GM12872 (cell line): ENCODE data around the gene DENND1B.

Experiments
- CTCF ChIP-seq: IDR thresholded peaks from 3 replicates; pipeline ENCODE4 v1.5.1; 2011; ENCODE audit warnings: low read depth, mild to moderate bottlenecking, low read length, moderate library complexity; ENCODE audit not compliant: insufficient read depth

DENND1B gene

GRCh38 chr1:197688233-197688632 lies 87.0 kb downstream of the DENND1B start:
- TF ChIP-seq CTCF = no peak

- TF ChIP-seq CTCF = no peak
Measured at GRCh38 chr1:197686702-197687355, 88.5 kb downstream of the DENND1B start.

- TF ChIP-seq CTCF = no peak
Measured at GRCh38 chr1:197686231-197686630, 89.0 kb downstream of the DENND1B start.

- TF ChIP-seq CTCF = no peak
Measured at GRCh38 chr1:197685785-197686184, 89.5 kb downstream of the DENND1B start.

- TF ChIP-seq CTCF = no peak
Measured at GRCh38 chr1:197683895-197684553, 91.3 kb downstream of the DENND1B start.

- no peak for TF ChIP-seq CTCF
Measured at GRCh38 chr1:197683280-197683679, 92.0 kb downstream of the DENND1B start.

GRCh38 chr1:197680311-197680710 lies 95.0 kb downstream of the DENND1B start:
- no peak for TF ChIP-seq CTCF
